Thoracic aorta (tissue), 2 donors: ENCODE results near the gene IFIT3. TPM values are rescaled to one million over a fixed set of nuclear protein-coding genes. Genes with fewer than 3 reads are reported as not detected.

ENCODE experiments used
- ATAC-seq: fragments of 150-250 bp; one replicate; pipeline ENCODE4 v1.8.0; 2017; ENCODE audit warnings: low read depth; ENCODE audit not compliant: insufficient number of reproducible peaks, low FRiP score
- DNase-seq: peaks from one replicate; pipeline ENCODE4 v3.0.0-alpha.2; 2020; ENCODE audit warnings: low spot score
- H3K27ac ChIP-seq, 2 donors: fragments of 200-600 bp; sonication (generic); 1 replicate in 1 of 2; 2 replicates in 1 of 2; pipeline ENCODE4 v1.5.1; 2016; ENCODE audit warnings: mild to moderate bottlenecking in 2 of 2, moderate library complexity in 2 of 2
- H3K27me3 ChIP-seq: fragments of 200-600 bp; sonication (generic); replicated peaks from 2 replicates; pipeline ENCODE4 v1.6.0; 2016; ENCODE audit warnings: mild to moderate bottlenecking; ENCODE audit not compliant: insufficient read depth
- H3K36me3 ChIP-seq: fragments of 200-600 bp; sonication (generic); one replicate; pipeline ENCODE4 v1.5.1; 2016
- H3K4me1 ChIP-seq, 2 donors: fragments of 200-600 bp; sonication (generic); 1 replicate in 1 of 2; 2 replicates in 1 of 2; pipeline versions ENCODE4 v1.5.1 to v1.6.0; 2016; ENCODE audit warnings: low read depth in 2 of 2, mild to moderate bottlenecking in 1 of 2; ENCODE audit not compliant: control insufficient read depth in 1 of 2
- H3K4me3 ChIP-seq: fragments of 200-600 bp; sonication (generic); 2 replicates; pipeline ENCODE4 v1.5.1; 2016; ENCODE audit warnings: mild to moderate bottlenecking
- H3K9me3 ChIP-seq: fragments of 200-600 bp; sonication (generic); 2 replicates; pipeline ENCODE4 v1.5.1; 2016
- CTCF ChIP-seq: fragments of 200-600 bp; sonication (generic); IDR thresholded peaks from one replicate; pipeline ENCODE4 v1.5.1; 2019; ENCODE audit warnings: antibody characterized with exemption
- total RNA-seq, 2 donors: library from RNA; depleted of rRNA; stranded (reverse); fragments of >200 nt; gene quantifications; one replicate each; pipeline versions ENCODE4 v1.1.0 to v1.2.3, GENCODE V29; 2016

The IFIT3 gene
- total RNA-seq, 2 donors from 2014 or later: 9.6 to 22.7 TPM

- Histone ChIP-seq H3K27ac (no peak overlapping the region), H3K9me3 (no peaks in the 10 kb centered on the region), H3K36me3 (no peaks in the 10 kb centered on the region), H3K4me1 (peaks cover 7 to 12% of the 10 kb centered on the region in 2 donors), H3K4me3 (no peak overlapping the region), H3K27me3 (no peaks in the 10 kb centered on the region)
- no peak for TF ChIP-seq CTCF
- DNase-seq (no peak), ATAC-seq (no peak)
Measured at GRCh38 chr10:89388806-89389205, 61.0 kb downstream of the IFIT3 start.

- ATAC-seq: no peak
- no peaks in the 10 kb centered on the region for H3K9me3 ChIP-seq
- H3K36me3 ChIP-seq: no peaks in the 10 kb centered on the region
- peak; percentile 35 for TF ChIP-seq CTCF
- no peak for DNase-seq
- no peak overlapping the region for H3K4me3 ChIP-seq
- H3K4me1 ChIP-seq: peaks cover 10 to 17% of the 10 kb centered on the region in 2 donors
- no peaks in the 10 kb centered on the region for H3K27me3 ChIP-seq
- H3K27ac ChIP-seq: no peak overlapping the region
Measured at GRCh38 chr10:89389254-89389653, 61.5 kb downstream of the IFIT3 start.

Other genes starting within 250 kb of the IFIT3 start
- 1 to 10 TPM; 2.7 to 5.6 TPM for gene CH25H, start 120.7 kb upstream of the IFIT3 start, total RNA-seq
- gene LIPA, start 76.2 kb upstream of the IFIT3 start, total RNA-seq: 10 to 100 TPM; 39.7 to 44.2 TPM
- gene IFIT2, start 26.0 kb upstream of the IFIT3 start, total RNA-seq: 10 to 100 TPM in 1 of 2 donors, 1 to 10 TPM in 1; 5.9 to 17.1 TPM
- gene IFIT1B, start 50.1 kb downstream of the IFIT3 start, total RNA-seq: not detected
- gene IFIT1, start 64.6 kb downstream of the IFIT3 start, total RNA-seq: 10 to 100 TPM in 1 of 2 donors, 1 to 10 TPM in 1; 9.0 to 44.3 TPM
- 10 to 100 TPM; 19.5 to 24.8 TPM for gene IFIT5, start 86.6 kb downstream of the IFIT3 start, total RNA-seq
- gene SLC16A12, start 207.6 kb downstream of the IFIT3 start, total RNA-seq: 1 to 10 TPM; 1.2 to 1.5 TPM